GM21360 (cell line): ENCODE results near the gene CPEB4.

ENCODE experiments used
- ATAC-seq: cut with Tn5 transposase; IDR thresholded peaks from one replicate; pipeline ENCODE4 v1.9.1; 2021; ENCODE audit warnings: mild to moderate bottlenecking, moderate library complexity; ENCODE audit not compliant: unreplicated experiment

The CPEB4 gene

DNA sequence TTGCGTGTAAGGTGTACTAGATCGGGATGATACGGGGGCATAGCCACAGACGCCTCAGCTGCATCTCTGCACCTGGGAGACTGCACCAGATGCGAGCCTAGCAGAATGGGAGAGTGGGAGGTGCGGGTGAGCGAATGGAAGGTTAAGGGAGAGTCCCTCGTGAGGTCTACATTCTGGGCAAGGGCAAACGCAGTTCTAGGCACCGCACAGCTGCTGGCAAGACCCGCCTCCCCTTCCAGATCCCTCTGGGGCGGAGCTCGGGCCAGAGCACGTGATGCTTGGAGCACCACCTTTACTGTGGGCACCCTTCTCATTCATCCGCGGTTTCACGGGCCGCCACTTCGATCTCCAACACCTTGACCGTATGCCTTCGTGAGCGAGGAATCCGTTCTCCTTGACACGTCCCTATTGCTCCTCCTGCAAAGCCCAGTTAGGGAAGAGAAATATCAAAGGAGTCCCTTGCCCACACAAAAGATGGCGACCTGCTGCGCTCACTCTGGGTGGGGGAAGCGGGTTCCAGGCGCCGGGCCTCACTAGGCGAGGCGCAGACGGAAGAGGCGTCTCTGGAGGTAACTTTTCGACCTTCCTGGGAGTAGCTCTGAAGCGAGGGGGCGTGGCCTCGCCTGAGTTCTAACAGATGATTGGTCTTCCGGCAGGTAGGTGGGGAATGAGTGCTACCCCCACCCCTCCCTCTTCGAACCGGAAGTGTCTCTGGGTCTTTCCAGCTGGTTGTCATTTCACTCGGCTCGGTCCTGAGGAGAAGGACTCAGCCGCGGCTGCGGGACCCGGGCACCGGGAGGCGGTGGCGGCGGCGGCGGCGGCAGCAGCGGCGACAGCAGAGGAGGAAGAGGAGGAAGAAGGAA, at the start of gene CPEB4:
TSS of gene CPEB4 (plus strand) at position 740 of the 863 bp plus-strand sequence. CDS start 1,385 bp downstream, outside the sequence.
- ATAC-seq, result peak; percentile 92

DNA sequence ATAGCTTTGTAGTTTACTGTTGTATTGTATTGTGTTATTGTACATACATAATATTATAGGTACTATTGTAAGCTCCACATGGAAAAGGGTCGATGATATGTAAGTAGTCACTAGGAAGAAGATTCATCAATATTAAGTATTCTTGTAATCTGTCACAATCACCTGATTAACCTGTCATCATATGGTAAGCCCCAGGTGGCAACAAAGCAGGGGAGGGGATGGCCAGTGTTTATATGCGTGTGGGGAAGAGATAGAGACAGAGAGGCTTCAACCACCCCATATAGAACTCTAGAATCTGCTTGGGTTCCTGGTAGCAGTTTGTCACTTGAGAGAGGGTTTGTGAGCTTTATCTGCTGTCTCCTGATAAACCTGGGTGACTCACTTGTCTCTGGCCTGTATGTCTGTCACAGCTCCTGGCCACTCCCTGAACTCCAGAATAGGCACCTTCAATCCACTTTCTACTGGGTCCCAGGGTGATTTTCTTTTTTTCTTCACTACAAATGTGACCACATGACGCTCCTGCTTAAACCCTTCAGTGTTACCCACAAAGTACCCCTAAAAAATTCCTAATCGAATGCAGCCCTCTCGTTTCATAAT, 48.9 kb upstream of the CPEB4 start:
- no peak for ATAC-seq

DNA sequence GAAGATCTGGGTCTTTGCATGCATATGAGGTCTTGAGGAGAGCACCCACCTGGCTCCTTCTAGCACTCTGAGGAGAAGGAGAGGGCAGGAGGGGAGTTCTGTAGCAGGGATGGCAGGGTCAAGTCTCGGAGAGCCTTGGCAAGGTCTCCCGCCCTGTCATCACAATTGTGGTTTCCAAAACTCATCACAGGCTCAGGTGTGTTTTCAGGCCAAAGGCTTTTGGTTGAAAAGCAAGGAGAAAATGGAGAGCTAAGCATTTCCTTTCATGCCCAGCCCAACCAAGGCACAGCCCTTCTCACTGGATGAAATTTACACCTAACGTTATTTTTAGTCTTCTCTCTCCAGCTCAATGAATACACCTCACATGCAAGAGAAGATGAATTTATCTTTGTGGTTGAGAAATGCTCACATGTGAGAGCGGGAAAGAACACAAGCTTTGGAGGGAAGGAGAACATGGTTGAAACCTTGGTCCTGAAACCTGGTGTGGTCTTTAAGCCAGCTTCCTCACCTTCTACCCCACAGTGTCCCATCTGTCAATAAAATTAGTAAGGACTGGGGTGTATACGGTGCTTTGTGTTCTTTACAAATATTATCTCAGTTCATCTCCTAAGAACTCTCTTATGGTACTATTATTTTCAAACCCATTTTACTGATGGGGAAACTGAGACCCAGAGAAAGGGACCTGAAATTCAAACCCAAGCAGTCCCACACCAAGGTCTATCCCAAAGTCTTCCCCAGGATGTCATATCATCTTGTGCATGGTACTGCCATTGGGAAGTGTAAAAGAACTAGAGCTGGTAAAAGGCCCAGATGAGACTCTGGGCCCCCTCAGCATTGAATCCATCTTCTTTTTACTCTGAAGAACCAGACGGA, 47.8 kb upstream of the CPEB4 start:
- ATAC-seq, result no peak

DNA sequence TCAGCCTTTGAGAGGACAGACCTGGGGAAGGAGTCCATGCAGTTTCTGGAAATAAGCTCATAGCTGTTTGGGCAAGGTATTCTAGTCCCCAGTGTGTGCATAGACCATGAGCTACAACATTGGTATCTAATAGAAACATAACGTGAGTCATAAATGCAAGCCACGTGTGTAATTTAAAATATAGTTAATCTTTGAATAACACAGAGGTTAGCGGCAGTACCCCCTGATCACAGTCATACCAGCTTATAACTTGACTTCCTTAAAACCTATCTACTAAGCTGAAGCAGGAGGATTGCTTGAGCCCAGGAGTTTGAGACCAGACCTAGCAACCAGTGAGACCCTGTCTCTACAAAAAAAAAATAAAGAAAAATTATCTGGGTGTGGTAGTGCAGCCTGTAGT, 46.4 kb upstream of the CPEB4 start:
- no peak for ATAC-seq

DNA sequence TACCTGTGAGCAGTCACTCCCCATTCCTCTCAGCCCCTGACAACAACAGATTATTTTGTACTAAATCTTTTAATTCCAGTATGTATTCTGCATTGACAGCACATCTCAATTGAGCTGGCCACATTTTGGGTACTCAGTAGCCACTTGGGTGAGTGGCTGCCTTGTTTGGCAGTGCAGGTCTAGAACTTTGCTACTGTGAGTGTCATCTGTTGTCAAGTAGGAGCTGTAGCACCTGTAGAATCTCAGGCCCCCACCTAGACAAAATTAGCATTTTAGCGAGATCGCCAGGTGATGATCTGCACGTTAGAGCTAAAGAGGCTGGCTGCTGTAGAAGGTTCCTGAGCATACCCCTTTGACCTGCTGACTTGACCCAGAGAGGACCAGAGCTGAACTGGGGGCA, 44.4 kb upstream of the CPEB4 start:
- no peak for ATAC-seq

DNA sequence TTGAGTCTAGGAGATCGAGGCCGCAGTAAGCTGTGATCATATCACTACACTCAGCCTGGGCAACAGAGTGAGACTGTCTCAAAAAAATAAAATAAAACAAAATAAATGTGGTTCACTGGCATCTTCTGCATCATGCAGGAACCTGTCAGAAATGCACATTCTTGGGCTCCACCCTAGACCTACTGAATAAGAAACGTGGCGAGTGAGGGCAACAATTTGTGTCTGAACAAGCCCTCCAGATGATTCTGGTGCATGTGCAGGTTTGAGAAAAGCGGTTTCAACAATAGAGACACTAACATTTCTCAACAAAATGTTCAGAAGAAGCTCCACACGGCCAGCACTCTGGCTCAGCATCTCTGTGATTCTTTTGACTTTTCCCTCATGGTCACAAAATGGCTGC, 42.8 kb upstream of the CPEB4 start:
- ATAC-seq, result no peak

DNA sequence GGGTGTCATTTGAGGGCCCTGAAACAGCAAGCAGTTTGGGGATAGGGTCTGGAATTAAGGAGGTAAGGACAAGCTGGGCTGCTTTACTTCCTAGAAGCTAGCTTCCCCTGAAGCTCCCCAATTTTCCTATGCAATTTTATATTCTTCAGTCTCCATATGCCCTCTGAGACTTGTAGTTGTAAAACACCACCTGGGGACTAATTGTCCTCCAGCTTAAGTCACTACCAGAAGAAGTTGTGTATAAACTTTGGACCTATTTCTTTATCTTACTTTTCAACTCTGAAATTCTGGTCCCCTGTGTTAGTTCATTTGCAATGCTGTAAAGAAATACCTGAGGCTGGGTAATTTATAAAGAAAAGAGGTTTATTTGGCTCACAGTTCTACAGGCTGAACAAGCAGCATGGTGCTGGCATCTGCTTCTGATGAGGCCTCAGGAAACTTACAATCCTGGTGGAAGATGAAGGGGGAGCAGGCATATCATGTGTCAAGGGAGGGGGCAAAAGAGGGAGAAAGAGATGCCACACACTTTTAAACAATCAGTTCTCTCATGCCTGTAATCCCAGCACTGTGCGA, 41.1 kb upstream of the CPEB4 start:
- no peak for ATAC-seq

DNA sequence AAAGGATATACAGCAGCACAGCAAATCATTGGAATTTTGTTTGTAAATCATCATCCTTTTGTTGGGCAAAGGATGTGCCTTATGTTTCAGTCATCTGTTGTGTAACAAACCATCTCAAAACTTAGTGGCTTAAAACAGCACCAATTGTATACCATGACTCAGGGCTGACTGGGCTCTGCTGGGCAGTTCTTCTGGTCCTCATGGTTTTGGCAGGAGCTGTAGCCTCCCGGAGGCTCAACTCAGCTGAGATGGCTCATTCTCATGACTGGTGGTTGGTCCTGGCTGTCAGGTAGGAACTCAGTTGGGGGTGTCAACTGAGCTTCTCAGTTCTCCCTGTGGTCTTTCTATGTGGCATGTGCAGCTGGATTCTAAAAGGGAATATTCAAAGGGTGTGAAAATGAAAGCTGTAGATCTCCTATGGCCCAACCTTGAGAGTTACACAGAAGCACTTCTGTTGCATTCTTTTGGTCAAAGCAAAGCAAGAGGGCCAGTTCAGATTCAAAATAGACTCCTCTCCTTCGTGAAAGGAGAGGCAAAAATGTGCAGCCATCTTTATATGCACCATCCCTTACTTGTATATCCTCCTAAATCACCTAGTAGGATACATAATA, 39.1 kb upstream of the CPEB4 start:
- no peak for ATAC-seq

DNA sequence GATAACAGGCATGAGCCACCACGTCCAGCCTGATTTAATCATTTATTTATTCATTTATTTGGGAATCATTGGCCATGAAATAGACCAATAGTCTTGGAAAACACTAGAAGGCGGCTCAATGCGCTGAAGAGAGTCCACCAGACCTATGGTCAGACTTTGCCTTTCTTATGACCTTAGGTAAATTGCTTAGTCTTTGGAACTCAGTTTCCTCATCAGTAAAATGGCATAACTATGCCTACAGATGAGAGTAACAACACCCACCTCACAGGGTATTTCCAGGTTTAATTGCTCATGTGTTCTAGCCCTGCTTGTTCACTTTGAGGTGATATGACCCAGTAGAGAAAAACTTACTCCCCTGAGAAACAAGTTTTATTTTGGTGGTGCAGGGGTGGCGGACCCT, 38.2 kb upstream of the CPEB4 start:
- ATAC-seq, result no peak

DNA sequence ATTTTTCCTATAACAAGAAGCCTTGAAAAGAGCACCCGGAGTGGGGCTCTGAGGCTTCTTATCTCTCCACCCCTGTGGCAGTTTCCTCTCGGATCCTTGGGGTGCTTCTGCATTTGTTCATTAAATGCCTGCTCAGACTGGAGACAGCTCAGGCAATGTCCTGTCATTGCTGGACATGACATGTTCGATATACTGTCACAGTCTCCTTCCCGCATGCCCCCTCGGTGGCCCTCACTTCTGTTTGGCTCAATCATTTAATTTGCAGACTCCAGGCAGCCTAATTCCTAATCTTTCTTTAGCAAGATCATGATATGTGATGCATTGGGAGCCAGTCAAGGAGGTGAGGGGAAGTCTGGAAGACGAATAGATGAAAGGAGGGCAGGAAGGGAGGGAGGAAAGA, 37.5 kb upstream of the CPEB4 start:
- no peak for ATAC-seq

DNA sequence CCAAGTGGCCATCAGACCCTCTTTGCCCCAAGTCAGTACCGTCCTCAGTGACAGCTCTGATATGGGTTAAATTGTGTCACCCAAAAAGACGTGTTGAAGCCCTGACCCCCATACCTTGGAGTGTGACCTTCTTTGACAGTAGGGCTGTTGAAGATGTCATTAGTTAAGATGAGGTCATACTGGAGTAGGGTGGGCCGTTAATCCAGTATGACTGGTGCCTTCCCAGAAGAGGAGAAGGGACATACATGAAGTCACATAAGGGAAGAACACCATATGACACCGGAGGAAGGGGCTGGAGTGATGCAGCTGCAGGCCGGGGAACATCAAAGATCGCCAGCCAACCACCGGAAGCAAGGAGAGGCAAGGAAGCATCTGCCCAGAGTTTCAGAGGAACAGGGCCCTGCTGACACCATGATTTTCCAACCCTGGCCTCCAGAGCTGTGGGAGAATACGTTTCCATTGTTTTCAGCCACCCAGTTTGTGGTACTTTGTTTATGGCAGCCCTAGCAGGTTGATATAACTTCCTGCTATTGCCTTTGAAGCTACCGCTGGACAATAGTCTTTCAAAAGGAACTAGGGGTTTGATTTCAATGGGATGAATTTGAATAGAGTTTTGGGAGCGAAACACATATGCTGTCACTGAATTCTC, 36.4 kb upstream of the CPEB4 start:
- no peak for ATAC-seq

DNA sequence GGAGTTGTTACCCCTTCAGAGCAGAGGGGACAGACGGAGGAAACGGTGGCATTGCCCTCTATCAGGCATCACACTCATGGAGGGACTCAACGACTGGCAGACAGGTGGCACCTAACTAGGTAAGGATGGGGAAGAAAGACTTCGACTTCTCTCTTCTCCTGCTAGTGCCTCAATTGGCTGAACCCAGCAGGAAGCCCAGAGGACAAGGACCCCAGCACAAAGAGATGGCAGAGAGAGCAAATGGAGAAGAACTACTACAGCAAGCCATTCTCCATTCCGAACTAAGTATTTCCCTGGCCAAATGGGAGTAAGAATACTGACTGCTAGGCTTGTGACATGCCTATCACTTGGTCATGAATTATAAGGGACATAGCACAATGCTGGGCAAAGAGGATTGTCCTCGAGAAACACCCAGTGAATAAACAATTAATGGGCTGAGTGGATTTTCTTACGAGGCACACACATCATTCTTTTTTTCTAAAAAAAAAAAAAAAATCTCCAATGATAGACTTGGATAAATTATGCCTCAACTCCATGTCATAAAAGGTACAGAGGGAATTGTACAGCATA, 35.3 kb upstream of the CPEB4 start:
- no peak for ATAC-seq

DNA sequence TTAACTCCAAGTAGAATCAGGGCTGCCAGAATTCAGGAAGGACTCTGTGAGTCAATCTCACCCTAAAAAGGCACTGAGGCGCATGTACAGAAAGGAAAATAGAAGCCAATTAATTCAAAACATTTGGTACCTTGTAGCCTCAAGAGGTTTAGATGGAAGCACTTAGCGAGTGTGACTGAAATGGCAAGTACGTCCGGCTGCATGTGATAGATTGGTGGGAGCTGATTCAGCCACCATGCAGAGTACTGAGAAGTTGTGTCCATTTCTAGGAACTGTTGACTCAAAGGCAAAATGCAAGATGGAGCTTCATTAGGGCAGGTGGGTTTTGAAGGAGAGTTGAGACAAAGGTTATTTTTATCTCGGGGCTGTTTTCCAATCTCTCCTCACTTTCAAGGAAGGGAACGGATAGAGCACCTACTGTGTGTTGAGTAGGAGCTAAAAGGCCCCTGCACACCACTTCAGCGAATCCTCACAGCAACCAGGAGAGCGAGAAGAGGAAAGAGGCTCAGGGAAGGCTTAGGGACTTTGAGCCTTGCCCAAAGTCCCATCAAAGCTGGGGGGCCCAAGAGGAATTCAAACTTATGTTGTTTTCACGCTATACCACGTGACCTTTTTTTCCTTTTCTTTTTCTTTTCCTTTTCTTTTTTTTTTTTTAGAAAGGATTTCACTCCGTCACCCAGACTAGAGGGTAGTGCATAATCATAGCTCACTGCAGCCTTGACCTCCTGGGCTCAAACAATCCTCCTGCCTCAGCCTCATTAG, 34.6 kb upstream of the CPEB4 start:
- ATAC-seq, result no peak

DNA sequence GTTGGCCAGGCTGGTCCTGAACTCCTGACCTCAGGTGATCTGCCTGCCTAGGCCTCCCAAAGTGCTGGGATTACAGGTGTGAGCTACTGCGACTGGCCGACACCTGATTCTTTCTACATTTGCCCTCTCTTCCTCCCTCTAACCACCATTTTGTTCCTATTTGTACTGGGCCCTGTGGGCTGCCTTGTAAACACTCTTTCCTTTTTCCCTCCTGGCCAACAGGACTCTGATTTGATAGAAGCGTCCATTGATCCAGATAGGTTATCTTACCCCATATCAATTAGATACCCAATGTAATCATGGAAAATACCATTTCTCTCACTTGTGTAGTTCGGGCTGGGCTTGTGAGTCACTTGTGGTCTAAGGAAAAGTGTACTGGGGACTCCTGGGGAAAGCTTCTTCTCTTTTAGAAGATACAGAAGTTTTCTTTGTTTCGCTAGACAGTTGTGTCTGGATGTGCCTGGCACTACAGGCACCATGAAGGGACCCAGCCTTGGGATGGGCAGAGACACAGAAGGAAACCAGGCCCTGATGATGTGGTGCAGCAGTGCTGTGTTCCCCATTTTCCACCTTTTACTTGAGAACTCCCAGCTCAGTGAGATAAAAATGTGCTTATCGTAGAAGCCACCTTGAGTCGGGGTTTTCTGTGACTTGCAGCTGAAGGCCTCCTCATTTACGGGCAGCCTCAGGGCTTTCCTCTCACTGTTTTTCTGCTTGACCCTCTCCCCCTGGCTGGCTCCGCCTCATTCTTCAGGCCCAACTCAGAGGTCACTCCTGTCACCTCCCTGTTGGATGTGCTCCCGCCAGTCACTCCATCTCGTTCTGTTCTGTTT, 32.8 kb upstream of the CPEB4 start:
- ATAC-seq, result no peak

DNA sequence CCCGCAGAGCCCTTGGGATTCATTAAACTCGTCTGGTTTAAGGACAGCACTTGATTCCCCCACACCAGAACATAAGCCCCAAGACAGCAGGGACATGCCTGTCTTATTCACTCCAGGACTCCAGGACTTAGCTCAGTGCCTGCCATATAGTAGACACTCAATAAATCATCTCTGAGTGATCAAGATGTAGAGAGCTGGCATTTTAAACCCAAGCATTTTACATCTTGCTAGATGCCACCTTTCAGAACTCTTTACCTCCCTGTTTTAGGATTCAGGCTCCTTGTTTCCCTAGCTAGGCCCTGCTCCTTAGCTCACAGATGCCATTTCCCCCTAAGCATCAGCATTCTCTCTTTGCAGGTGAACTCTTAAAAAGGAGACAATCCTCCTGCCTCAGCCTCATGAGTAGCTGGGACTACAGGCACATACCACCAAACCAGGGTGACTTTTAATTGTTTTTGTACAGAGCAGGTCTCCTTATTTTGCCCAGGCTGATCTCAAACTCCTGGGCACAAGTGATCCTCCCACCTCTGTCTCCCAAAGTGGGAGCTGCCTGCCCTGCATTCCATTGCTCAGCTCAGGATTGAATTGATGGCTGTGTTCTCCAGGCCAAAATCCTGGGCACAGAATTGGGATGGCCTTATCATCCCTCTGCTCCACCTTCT, 32.0 kb upstream of the CPEB4 start:
- no peak for ATAC-seq

DNA sequence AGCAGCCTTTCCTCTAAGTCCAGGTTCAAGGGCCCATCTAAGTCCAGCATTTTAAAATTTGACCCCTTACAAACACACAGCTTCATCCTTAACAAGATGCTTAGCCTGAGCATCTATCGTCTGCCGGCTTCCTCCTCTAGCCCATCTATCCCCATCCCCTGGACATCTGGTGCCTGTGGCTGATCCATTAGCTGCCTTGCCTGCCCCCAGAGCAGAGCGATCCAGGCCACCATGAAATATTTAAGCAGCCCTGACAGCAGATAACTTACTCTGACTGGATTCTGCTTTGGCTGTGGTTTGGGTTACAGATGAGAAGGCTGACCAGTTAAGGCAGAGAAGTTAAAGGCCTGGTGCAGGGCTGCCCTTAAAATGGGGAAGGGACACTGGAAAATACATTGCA, 30.9 kb upstream of the CPEB4 start:
- ATAC-seq, result no peak

DNA sequence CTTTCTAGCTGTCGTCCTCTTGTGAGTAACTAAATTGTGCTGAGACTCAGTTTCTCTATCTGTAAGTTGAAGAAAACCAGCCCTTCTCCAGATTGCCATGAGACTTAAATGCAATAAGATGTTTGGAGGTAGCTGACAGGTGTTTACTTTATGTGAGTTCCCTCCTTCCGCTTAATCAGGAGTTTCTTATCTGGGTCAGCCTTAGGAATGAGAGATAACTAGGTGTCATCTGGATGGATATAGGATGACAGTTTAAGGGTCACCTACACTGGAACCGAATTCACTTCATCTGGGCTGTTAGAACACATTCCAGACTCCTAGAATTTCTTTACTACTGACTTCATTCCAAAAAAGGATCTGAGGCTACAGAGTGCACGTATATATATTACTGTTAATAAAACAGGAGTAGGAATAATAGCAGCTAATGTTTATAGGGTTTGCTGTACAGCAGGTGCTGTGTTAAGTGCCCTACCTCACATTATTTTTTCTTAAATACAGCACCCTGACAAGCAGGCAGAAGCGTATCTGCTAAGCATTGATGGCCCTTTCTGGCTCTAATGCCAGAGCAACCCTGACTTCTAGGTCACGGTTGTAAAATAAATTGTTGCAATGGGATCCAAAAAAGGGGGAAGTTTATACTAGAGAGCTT, 30.0 kb upstream of the CPEB4 start:
- ATAC-seq, result no peak
